WTC11 (cell line): ENCODE results near the gene CLDN8. TPM values are rescaled to one million over a fixed set of nuclear protein-coding genes. Genes with fewer than 3 reads are reported as not detected.

Experiments used
- ATAC-seq: fragments of 200-7000 bp; cut with Tn5 transposase; 2 replicates; pipeline ENCODE4 v1.10.0; 2021; ENCODE audit warnings: mild to moderate bottlenecking, moderate library complexity
- CTCF ChIA-PET: fragments of 300-600 bp; sonication (Branson Sonifier 250); formaldehyde crosslinking; loops from one replicate; lab custom pipeline; 2021; ENCODE audit warnings: antibody characterized with exemption; lab: Charles Lee
- POLR2A ChIA-PET: fragments of 350-600 bp; sonication (Branson Sonifier 250); formaldehyde crosslinking; loops from one replicate; lab custom pipeline; 2021; ENCODE audit warnings: antibody characterized with exemption; lab: Charles Lee
- DNase-seq: peaks from one replicate; pipeline ENCODE4 v3.0.0; 2021; ENCODE audit warnings: low spot score
- H3K27ac Mint-ChIP-seq: 2 replicates; pipeline ENCODE4 v1.8.0; 2021; ENCODE audit warnings: mixed read lengths
- H3K27me3 Mint-ChIP-seq: 2 replicates; pipeline ENCODE4 v1.8.0; 2021; ENCODE audit warnings: low read depth, mild to moderate bottlenecking, moderate library complexity, mixed read lengths
- H3K36me3 Mint-ChIP-seq: 2 replicates; pipeline ENCODE4 v1.8.0; 2021; ENCODE audit warnings: mixed read lengths
- H3K4me1 Mint-ChIP-seq: 2 replicates; pipeline ENCODE4 v1.8.0; 2022; ENCODE audit warnings: mixed read lengths
- H3K4me3 Mint-ChIP-seq: 2 replicates; pipeline ENCODE4 v1.8.0; 2021; ENCODE audit warnings: mild to moderate bottlenecking, moderate library complexity, mixed read lengths
- H3K9me3 Mint-ChIP-seq: 2 replicates; pipeline ENCODE4 v1.8.0; 2021; ENCODE audit warnings: mixed read lengths
- CBFB ChIP-seq: sonication (generic); formaldehyde crosslinking; IDR thresholded peaks from 2 replicates; pipeline ENCODE4 v1.8.1; 2022; ENCODE audit warnings: mild to moderate bottlenecking, low read depth, missing genetic modification reagents
- ETV6 ChIP-seq: sonication (generic); formaldehyde crosslinking; IDR thresholded peaks from 2 replicates; pipeline ENCODE4 v1.8.1; 2022; ENCODE audit warnings: mild to moderate bottlenecking, missing genetic modification reagents
- FOXJ3 ChIP-seq: sonication (generic); formaldehyde crosslinking; IDR thresholded peaks from 2 replicates; pipeline ENCODE4 v1.9.0; 2021; ENCODE audit warnings: missing genetic modification reagents, mild to moderate bottlenecking, borderline replicate concordance
- FOXP1 ChIP-seq: sonication (generic); formaldehyde crosslinking; IDR thresholded peaks from 2 replicates; pipeline ENCODE4 v1.8.0; 2022; ENCODE audit warnings: missing genetic modification reagents, mild to moderate bottlenecking, moderate library complexity, borderline replicate concordance
- MXD4 ChIP-seq: fragments of 250-450 bp; sonication (Bioruptor Pico); IDR thresholded peaks from 2 replicates; pipeline ENCODE4 v1.8.0; 2021; ENCODE audit warnings: mild to moderate bottlenecking, moderate library complexity, borderline replicate concordance
- MYBL2 ChIP-seq: sonication (generic); formaldehyde crosslinking; IDR thresholded peaks from 2 replicates; pipeline ENCODE4 v1.8.1; 2023; ENCODE audit warnings: mild to moderate bottlenecking, moderate library complexity, missing genetic modification reagents
- NFE2L1 ChIP-seq: sonication (generic); formaldehyde crosslinking; IDR thresholded peaks from 2 replicates; pipeline ENCODE4 v1.8.1; 2023; ENCODE audit warnings: missing genetic modification reagents
- NFYB ChIP-seq: sonication (generic); formaldehyde crosslinking; conservative IDR thresholded peaks from 2 replicates; pipeline ENCODE4 v1.8.0; 2022; ENCODE audit warnings: low read depth, missing genetic modification reagents
- SOX15 ChIP-seq: fragments of 250-450 bp; sonication (Bioruptor Pico); IDR thresholded peaks from 2 replicates; pipeline ENCODE4 v1.9.0; 2021; ENCODE audit warnings: mild to moderate bottlenecking
- TEAD4 ChIP-seq: sonication (generic); formaldehyde crosslinking; IDR thresholded peaks from 2 replicates; pipeline ENCODE4 v1.8.0; 2022; ENCODE audit warnings: mild to moderate bottlenecking, missing genetic modification reagents
- ZNF121 ChIP-seq: sonication (generic); formaldehyde crosslinking; IDR thresholded peaks from 2 replicates; pipeline ENCODE4 v1.8.0; 2023; ENCODE audit warnings: missing genetic modification reagents
- ZNF138 ChIP-seq: sonication (generic); formaldehyde crosslinking; conservative IDR thresholded peaks from 2 replicates; pipeline ENCODE4 v1.8.1; 2022; ENCODE audit warnings: mild to moderate bottlenecking, moderate library complexity, missing genetic modification reagents
- total RNA-seq: library from RNA; stranded (reverse); gene quantifications from 3 replicates; pipeline ENCODE4 v1.2.3, GENCODE V29; 2021
- TF ChIP-seq, protein P1 (sequence below): fragments of 250-450 bp; sonication (Bioruptor Pico); IDR thresholded peaks from 2 replicates; pipeline ENCODE4 v1.9.0; 2021; ENCODE audit warnings: mild to moderate bottlenecking, borderline replicate concordance
- TF ChIP-seq, protein P2 (sequence below): sonication (generic); formaldehyde crosslinking; IDR thresholded peaks from 2 replicates; pipeline ENCODE4 v1.8.1; 2022; ENCODE audit warnings: missing genetic modification reagents, borderline replicate concordance
- TF ChIP-seq, protein P3 (sequence below): sonication (generic); formaldehyde crosslinking; conservative IDR thresholded peaks from 2 replicates; pipeline ENCODE4 v1.8.1; 2022; ENCODE audit warnings: mild to moderate bottlenecking, missing genetic modification reagents
- TF ChIP-seq, protein P4 (sequence below): fragments of 250-450 bp; sonication (Bioruptor Pico); IDR thresholded peaks from 2 replicates; pipeline ENCODE4 v1.9.0; 2021; ENCODE audit warnings: mild to moderate bottlenecking
- TF ChIP-seq, protein P5 (sequence below): sonication (generic); formaldehyde crosslinking; IDR thresholded peaks from 2 replicates; pipeline ENCODE4 v1.8.1; 2022; ENCODE audit warnings: mild to moderate bottlenecking, missing genetic modification reagents, moderate library complexity, borderline replicate concordance
- TF ChIP-seq, protein P6 (sequence below): sonication (generic); formaldehyde crosslinking; IDR thresholded peaks from 2 replicates; pipeline ENCODE4 v1.8.1; 2022; ENCODE audit warnings: low read depth, mild to moderate bottlenecking, moderate library complexity, missing genetic modification reagents, borderline replicate concordance
- TF ChIP-seq, protein P7 (sequence below): fragments of 250-450 bp; sonication (Bioruptor Pico); conservative IDR thresholded peaks from 2 replicates; pipeline ENCODE4 v1.9.0; 2021; ENCODE audit warnings: mild to moderate bottlenecking
- TF ChIP-seq, protein P8 (sequence below): sonication (generic); formaldehyde crosslinking; IDR thresholded peaks from 2 replicates; pipeline ENCODE4 v1.8.1; 2023; ENCODE audit warnings: mild to moderate bottlenecking, missing genetic modification reagents

Gene CLDN8
- total RNA-seq, 1 experiment from 2014 or later: not detected

DNA sequence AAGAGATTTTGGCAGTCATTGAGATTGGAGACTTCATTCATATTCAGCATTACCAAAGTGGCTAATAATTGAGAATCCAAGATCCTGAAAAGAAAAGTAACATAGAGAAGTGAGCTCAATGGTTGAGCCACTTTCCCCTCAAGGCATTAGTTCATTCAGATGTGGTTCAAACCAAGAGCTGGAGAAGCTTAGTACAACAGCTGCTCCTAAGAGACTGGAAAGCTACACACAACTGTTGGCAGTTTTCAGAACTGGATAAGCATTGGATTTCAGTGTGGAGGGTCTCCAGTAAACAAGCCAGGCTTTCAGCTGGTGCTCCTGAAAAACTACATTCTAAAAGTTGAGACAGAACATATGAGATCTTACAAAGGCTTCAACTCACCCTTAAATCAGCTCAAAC, 29.2 kb upstream of the CLDN8 start:
- CTCF ChIA-PET: interaction anchor here (1.1 to 2.1 kb wide), 4 partner anchors 9 to 306 kb away, joined by 3 to 11 read pairs (median 3); no protein-coding TSS in a partner anchor

DNA sequence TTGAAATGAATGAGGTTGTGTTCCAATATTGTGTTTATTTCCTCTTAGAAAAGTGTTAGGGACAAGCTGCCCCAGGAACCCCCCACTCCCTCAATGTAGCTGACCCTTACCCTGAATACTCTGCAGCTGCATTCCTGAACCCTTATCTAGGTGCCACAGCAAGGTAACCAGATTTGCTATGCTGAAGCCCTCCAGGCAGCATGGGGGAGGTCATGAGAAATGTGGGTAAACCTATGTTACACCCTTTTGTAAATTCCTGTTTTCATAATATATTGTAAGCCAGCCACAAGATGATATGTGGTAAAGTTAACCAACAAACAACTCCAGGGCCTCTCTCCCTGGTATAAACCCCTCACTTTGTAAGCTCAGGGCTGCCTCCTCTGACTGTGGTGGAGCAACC, 27.8 kb upstream of the CLDN8 start:
- CTCF ChIA-PET: interaction anchor here (0.5 to 2.1 kb wide), 6 partner anchors 13 to 347 kb away, joined by 3 to 11 read pairs (median 4); no protein-coding TSS in a partner anchor
- no peak for ATAC-seq
- H3K27me3 Mint-ChIP-seq: no peaks in the 10 kb centered on the region
- TF ChIP-seq MXD4 (no peak), SOX15 (CRISPR knock-in tag) (no peak), CBFB (CRISPR knock-in tag) (no peak), TEAD4 (CRISPR knock-in tag) (no peak), FOXP1 (CRISPR knock-in tag) (no peak), ZNF138 (no peak), ETV6 (CRISPR knock-in tag) (no peak), NFYB (CRISPR knock-in tag) (no peak), MYBL2 (no peak)
- TF ChIP-seq, protein P1, sequence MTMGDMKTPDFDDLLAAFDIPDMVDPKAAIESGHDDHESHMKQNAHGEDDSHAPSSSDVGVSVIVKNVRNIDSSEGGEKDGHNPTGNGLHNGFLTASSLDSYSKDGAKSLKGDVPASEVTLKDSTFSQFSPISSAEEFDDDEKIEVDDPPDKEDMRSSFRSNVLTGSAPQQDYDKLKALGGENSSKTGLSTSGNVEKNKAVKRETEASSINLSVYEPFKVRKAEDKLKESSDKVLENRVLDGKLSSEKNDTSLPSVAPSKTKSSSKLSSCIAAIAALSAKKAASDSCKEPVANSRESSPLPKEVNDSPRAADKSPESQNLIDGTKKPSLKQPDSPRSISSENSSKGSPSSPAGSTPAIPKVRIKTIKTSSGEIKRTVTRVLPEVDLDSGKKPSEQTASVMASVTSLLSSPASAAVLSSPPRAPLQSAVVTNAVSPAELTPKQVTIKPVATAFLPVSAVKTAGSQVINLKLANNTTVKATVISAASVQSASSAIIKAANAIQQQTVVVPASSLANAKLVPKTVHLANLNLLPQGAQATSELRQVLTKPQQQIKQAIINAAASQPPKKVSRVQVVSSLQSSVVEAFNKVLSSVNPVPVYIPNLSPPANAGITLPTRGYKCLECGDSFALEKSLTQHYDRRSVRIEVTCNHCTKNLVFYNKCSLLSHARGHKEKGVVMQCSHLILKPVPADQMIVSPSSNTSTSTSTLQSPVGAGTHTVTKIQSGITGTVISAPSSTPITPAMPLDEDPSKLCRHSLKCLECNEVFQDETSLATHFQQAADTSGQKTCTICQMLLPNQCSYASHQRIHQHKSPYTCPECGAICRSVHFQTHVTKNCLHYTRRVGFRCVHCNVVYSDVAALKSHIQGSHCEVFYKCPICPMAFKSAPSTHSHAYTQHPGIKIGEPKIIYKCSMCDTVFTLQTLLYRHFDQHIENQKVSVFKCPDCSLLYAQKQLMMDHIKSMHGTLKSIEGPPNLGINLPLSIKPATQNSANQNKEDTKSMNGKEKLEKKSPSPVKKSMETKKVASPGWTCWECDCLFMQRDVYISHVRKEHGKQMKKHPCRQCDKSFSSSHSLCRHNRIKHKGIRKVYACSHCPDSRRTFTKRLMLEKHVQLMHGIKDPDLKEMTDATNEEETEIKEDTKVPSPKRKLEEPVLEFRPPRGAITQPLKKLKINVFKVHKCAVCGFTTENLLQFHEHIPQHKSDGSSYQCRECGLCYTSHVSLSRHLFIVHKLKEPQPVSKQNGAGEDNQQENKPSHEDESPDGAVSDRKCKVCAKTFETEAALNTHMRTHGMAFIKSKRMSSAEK (CRISPR knock-in tag): no peak
- TF ChIP-seq, protein P2, sequence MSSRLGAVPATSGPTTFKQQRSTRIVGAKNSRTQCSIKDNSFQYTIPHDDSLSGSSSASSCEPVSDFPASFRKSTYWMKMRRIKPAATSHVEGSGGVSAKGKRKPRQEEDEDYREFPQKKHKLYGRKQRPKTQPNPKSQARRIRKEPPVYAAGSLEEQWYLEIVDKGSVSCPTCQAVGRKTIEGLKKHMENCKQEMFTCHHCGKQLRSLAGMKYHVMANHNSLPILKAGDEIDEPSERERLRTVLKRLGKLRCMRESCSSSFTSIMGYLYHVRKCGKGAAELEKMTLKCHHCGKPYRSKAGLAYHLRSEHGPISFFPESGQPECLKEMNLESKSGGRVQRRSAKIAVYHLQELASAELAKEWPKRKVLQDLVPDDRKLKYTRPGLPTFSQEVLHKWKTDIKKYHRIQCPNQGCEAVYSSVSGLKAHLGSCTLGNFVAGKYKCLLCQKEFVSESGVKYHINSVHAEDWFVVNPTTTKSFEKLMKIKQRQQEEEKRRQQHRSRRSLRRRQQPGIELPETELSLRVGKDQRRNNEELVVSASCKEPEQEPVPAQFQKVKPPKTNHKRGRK (CRISPR knock-in tag): no peak
- TF ChIP-seq, protein P3, sequence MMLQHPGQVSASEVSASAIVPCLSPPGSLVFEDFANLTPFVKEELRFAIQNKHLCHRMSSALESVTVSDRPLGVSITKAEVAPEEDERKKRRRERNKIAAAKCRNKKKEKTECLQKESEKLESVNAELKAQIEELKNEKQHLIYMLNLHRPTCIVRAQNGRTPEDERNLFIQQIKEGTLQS: no peak
- TF ChIP-seq, protein P4, sequence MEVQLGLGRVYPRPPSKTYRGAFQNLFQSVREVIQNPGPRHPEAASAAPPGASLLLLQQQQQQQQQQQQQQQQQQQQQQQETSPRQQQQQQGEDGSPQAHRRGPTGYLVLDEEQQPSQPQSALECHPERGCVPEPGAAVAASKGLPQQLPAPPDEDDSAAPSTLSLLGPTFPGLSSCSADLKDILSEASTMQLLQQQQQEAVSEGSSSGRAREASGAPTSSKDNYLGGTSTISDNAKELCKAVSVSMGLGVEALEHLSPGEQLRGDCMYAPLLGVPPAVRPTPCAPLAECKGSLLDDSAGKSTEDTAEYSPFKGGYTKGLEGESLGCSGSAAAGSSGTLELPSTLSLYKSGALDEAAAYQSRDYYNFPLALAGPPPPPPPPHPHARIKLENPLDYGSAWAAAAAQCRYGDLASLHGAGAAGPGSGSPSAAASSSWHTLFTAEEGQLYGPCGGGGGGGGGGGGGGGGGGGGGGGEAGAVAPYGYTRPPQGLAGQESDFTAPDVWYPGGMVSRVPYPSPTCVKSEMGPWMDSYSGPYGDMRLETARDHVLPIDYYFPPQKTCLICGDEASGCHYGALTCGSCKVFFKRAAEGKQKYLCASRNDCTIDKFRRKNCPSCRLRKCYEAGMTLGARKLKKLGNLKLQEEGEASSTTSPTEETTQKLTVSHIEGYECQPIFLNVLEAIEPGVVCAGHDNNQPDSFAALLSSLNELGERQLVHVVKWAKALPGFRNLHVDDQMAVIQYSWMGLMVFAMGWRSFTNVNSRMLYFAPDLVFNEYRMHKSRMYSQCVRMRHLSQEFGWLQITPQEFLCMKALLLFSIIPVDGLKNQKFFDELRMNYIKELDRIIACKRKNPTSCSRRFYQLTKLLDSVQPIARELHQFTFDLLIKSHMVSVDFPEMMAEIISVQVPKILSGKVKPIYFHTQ (CRISPR knock-in tag): no peak
- TF ChIP-seq, protein P5, sequence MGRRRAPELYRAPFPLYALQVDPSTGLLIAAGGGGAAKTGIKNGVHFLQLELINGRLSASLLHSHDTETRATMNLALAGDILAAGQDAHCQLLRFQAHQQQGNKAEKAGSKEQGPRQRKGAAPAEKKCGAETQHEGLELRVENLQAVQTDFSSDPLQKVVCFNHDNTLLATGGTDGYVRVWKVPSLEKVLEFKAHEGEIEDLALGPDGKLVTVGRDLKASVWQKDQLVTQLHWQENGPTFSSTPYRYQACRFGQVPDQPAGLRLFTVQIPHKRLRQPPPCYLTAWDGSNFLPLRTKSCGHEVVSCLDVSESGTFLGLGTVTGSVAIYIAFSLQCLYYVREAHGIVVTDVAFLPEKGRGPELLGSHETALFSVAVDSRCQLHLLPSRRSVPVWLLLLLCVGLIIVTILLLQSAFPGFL (CRISPR knock-in tag): no peak
- TF ChIP-seq, protein P6, sequence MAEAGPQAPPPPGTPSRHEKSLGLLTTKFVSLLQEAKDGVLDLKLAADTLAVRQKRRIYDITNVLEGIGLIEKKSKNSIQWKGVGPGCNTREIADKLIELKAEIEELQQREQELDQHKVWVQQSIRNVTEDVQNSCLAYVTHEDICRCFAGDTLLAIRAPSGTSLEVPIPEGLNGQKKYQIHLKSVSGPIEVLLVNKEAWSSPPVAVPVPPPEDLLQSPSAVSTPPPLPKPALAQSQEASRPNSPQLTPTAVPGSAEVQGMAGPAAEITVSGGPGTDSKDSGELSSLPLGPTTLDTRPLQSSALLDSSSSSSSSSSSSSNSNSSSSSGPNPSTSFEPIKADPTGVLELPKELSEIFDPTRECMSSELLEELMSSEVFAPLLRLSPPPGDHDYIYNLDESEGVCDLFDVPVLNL (CRISPR knock-in tag): no peak
- TF ChIP-seq, protein P7, sequence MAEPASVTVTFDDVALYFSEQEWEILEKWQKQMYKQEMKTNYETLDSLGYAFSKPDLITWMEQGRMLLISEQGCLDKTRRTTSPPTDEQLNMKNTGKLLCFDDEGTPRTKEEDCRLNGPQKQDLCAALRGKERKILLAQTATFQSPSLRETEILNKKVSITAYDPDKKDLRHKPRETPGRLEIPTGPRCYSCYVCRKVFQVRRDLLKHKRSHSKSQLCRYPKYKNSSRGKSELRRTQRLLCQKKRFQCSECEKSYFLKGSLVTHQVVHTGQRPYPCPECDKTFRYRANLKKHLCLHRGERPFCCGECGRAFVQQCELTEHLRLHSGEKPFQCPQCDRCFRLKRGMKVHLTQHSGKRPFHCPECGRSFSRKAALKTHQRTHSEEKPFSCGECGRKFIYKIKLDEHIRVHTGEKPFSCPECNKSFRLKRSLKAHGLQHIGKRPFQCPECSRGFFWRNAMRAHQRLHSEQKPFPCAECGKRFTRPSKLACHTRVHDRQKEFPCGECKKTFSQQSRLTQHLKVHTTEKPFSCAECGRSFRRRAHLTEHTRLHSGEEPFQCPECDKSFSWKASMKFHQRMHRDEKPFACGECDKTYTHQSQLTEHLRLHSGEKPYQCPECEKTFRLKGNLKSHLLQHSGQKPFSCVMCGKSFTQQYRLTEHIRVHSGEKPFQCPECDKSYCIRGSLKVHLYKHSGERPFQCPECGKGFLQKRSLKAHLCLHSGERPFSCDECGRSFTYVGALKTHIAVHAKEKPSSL (CRISPR knock-in tag): no peak

More for the DNA sequence above, 29.2 kb upstream of the CLDN8 start:
- Mint-ChIP-seq H3K9me3 (no peaks in the 10 kb centered on the region), H3K4me3 (no peak overlapping the region), H3K27ac (no peak overlapping the region), H3K27me3 (no peaks in the 10 kb centered on the region), H3K36me3 (no peaks in the 10 kb centered on the region), H3K4me1 (no peaks in the 10 kb centered on the region)
- POLR2A ChIA-PET: interaction anchor here (0.6 kb wide), 1 partner anchor 1793 kb away, joined by 3 read pairs; no protein-coding TSS in a partner anchor
- ATAC-seq (no peak), DNase-seq (no peak)
- TF ChIP-seq, protein P8, sequence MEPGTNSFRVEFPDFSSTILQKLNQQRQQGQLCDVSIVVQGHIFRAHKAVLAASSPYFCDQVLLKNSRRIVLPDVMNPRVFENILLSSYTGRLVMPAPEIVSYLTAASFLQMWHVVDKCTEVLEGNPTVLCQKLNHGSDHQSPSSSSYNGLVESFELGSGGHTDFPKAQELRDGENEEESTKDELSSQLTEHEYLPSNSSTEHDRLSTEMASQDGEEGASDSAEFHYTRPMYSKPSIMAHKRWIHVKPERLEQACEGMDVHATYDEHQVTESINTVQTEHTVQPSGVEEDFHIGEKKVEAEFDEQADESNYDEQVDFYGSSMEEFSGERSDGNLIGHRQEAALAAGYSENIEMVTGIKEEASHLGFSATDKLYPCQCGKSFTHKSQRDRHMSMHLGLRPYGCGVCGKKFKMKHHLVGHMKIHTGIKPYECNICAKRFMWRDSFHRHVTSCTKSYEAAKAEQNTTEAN (CRISPR knock-in tag): no peak
- no peak for TF ChIP-seq ZNF121 (CRISPR knock-in tag)
- TF ChIP-seq FOXJ3: no peak
- TF ChIP-seq NFE2L1 (CRISPR knock-in tag): no peak
- no peak for TF ChIP-seq MXD4

More for the DNA sequence above, 27.8 kb upstream of the CLDN8 start:
- Mint-ChIP-seq H3K4me3 (no peak overlapping the region), H3K36me3 (no peaks in the 10 kb centered on the region), H3K27ac (no peak overlapping the region), H3K4me1 (no peaks in the 10 kb centered on the region), H3K9me3 (no peaks in the 10 kb centered on the region)
- no peak for DNase-seq
- POLR2A ChIA-PET: no interaction called here
